GM12873 (cell line): Measurements from ENCODE around the gene CCDC141.

Experiments
- TF ChIP-seq, protein P1 (sequence below): IDR thresholded peaks from 2 replicates; pipeline ENCODE4 v1.5.1; 2012; ENCODE audit warnings: low read depth, mild to moderate bottlenecking, moderate library complexity, low read length, control low read depth; ENCODE audit not compliant: insufficient read depth; ENCODE audit errors: missing control alignments

The CCDC141 gene

DNA sequence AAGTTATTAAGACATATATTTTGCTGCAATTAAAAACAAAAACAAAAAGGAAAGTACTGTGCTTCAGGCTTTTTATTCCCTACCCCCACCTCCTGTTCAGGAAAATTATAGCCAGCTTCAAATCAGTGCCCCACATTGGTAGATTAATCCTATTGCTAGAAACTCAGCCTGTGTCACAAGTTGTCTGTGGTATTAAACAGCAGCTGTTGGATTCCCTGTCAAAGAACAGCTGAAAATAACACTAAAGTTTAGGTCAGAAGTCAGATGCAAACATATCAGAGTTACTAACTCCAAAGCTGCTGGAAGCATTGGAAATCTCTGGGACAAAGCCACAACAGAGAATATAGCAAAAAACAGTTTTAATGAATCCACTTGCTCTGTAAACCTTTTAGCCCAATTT, 818 bp upstream of the CCDC141 start:
- TF ChIP-seq, protein P1, sequence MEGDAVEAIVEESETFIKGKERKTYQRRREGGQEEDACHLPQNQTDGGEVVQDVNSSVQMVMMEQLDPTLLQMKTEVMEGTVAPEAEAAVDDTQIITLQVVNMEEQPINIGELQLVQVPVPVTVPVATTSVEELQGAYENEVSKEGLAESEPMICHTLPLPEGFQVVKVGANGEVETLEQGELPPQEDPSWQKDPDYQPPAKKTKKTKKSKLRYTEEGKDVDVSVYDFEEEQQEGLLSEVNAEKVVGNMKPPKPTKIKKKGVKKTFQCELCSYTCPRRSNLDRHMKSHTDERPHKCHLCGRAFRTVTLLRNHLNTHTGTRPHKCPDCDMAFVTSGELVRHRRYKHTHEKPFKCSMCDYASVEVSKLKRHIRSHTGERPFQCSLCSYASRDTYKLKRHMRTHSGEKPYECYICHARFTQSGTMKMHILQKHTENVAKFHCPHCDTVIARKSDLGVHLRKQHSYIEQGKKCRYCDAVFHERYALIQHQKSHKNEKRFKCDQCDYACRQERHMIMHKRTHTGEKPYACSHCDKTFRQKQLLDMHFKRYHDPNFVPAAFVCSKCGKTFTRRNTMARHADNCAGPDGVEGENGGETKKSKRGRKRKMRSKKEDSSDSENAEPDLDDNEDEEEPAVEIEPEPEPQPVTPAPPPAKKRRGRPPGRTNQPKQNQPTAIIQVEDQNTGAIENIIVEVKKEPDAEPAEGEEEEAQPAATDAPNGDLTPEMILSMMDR, result no peak

DNA sequence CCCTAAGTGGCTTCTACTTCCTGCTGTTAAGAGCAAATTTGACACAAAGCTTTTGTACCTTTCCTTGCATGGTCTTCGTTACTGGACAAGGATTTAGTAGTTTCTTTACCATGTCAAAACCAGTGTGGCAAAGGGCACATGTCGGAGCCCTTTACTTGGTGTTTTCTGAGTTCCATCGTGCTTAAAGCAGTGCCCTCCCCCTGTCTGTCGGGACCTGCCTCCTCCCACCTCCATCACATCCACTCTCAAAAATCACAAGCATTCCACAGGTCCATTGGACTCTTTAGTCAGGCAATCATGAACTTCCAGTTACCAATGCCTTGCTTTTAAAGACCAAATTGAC, 763 bp downstream of the CCDC141 start:
- TF ChIP-seq, protein P1, result no peak

DNA sequence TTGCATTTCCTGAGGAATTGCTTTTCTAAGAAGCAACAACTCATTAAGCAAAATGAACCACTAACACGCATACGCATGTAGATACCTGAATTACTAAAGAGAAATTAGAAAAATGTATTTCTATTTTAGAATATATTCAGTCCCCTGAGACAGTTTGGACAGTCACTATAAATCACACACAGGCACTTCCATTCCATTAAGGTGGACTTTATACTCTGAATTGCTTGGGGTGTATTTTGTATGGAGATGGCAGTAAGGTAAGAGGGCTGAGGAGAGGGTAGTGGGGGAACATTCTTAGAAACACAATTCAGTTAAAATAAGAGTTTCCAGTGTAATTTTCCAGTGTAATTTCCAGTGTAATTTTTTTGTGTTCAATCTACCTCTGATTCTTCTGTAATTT, 1.8 kb downstream of the CCDC141 start:
- TF ChIP-seq, protein P1, result no peak

DNA sequence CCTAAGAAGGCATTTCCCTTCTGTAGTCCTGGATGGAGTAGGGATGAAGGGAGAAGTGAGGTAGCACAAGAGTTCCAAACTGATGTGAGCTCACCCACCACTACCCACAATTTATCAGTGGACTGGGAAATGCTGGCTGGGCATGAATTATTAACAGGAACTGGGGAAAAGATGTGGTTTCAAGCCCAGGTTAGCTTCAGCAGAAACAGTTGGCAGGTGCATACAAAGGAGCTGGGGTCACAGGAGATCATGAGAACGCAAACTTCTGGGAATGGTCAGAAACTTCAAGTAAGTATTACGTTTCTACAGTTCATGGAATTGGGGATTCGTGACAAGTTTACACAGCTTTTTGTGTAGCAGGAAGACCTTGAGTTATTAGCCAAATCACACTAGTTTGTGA, 5.4 kb downstream of the CCDC141 start:
- TF ChIP-seq, protein P1, result no peak

DNA sequence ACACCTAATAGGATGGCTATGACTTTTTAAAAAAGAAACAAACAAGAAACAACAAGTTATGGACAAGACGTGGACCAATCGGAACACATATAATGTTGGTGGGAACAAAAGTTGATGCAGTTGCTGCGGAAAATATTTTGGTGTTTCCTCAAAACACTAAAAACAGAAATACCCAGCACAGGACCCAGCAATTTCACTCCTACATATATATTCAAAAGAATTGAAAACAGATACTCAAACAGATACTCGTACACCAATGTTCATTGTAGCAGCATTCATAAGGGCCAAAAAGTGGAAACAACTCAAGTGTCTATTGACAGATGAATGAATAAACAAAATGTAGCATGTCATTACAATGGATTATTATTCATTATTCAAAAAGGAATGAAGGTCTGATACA, 12.1 kb downstream of the CCDC141 start:
- TF ChIP-seq, protein P1, result no peak

DNA sequence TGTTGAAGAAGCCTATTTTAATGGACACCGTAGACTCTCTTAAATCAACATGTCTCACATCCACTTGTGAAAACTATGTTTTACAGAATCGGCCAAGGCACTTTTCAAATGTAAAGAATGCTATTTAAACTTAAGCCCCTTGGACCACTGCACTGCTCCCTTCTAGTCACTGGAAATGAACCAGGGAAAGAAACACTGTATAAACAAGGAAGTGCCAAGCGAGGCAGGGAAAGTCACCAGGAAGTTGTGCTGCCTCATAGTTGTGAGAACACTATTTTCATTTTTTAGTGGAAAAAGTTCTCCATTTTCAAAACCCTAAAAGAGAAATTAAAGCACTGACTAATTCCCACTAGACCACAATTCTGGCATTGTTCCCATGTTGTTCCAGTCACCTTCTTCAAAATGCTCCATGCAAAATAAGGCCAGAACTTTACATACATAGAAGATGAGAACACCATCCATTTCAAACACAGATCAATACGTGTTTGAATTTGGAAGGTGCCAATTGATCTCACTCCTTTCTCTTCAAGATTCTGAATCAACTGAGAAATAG, 13.5 kb downstream of the CCDC141 start:
- TF ChIP-seq, protein P1, result no peak

DNA sequence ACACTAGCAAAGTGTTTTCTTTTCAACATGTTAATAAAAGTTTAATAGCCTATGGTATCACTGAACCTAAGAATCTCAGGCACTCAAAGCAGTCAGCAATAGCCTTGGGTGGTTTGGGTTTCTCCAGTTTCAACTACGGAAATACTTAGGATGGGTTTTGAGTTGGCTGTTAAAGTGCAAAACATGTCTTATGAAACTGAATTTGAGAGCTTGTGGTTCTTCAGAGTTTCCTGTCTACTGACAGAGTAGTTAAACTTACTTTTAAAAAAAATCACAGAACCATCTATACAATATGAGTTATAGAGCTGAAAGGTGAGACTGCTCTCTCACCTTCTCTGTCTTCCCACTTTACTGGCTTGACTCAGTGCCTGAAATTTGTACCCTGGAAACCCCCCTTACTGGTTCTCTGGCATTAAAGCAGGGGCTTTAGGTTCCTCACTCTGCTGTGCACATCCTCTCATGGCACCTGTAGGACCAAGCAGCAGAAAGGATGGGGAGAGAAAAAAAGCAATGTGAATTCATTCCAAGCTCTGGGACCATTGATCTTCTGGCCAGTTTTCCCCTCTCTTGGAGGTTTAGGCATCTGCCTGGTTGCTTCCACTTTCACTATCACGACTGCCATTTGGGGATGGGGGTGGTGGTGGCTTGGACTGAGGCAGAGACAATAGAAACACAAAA, 18.1 kb downstream of the CCDC141 start:
- TF ChIP-seq, protein P1, result no peak

DNA sequence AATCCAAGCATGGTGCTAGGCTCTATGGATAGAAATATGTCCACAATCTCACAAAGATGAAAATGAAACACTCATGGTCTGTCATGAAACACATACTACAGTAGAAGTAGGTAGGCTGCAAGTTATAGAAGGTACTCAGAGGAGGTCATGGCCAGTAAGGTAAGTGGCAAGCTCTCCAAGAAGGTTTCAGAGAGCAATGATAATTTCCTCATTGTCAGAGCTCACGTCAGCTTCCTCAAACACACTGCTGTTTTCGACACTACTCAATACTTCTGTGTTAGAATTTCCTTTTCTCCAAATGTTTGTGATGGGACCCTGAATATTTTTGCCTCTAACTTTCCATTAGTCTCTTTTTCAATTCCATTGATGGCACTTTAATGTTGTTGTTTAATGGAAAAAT, 25.5 kb downstream of the CCDC141 start:
- TF ChIP-seq, protein P1, result no peak
